HG02870 (cell line): ENCODE data around the gene TIMM44.
"Not testable (repeated sequence)": the region's sequence is repeated elsewhere in the genome, so short reads cannot be mapped to it uniquely, and the experiment has no call there.

Experiments
- ATAC-seq: cut with Tn5 transposase; IDR thresholded peaks from one replicate; pipeline ENCODE4 v1.9.1; 2021; ENCODE audit warnings: mild to moderate bottlenecking, moderate library complexity; ENCODE audit not compliant: unreplicated experiment

TIMM44 gene

DNA sequence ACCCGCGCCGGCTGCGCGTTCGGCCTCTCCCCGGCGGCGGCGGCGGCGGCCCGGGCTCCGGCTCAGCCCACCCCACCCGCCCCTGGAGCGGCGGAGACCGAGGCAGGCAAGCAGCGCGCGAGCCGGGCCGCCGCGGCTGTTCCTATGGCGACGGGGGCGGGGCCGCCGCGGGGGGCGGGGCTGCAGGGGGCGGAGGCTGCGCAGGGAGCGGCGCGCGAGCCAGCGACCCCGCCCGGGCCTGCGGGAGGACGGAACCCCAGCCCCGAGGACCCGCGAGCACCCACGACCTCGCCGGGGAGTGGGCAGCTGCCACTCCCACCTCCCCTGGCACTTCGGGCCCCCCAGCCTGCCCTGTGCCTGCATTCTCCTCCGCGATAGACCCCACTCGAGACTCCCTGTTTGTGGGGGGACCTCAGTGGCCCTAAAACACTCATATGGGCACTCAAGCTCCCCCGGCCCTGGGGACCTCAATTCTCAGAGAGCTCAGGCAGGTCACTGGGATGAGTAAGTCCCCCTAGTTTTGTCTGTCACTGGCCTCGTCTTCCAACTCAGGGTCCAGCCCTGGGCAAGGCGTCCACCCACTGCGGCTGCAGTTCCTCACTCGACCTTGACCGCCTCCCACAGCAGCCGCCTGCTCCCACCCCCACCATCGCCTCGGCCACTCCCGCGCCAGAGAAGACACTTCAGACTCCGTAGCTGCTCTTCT lies 17.3 kb downstream of the TIMM44 start, which contains the start of gene CTXN1:
CTXN1 (minus strand) TSS at position 115 of the 706 bp plus-strand sequence. CDS start 597 bp downstream, outside the sequence.
- ATAC-seq: no peak

DNA sequence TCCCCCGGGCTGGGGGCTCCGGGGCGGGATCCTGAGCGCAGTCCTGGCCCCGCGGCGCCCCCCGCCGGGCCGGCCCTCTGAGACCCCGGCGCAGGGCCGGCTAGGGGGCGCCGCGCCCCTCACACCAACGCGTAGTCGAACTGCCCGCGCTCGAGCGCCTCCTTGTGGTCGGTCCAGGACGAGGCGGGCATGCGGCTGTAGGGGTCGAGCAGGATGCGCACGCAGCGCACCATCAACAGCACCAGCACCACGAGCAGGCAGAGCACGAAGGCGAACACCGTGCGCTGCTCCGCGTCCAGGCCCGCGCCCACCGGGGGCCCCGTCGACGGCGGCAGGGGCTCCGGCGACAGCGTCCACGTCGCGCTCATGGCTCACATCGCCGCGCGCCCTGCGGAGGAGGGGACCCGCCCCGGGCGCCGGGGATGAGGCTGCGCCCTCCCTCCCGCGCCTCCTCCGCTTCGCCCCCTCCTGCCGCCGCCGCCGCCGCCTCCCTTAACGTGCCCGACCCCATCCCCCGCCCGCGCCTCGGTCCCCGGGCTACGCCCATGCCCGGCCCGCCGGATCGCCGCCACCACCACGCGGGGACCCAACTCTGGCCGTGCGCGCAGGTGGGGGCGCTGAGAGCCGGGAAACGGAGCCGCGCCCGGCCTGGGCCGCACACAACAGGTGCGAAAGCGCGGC lies 18.2 kb downstream of the TIMM44 start:
- no peak for ATAC-seq

DNA sequence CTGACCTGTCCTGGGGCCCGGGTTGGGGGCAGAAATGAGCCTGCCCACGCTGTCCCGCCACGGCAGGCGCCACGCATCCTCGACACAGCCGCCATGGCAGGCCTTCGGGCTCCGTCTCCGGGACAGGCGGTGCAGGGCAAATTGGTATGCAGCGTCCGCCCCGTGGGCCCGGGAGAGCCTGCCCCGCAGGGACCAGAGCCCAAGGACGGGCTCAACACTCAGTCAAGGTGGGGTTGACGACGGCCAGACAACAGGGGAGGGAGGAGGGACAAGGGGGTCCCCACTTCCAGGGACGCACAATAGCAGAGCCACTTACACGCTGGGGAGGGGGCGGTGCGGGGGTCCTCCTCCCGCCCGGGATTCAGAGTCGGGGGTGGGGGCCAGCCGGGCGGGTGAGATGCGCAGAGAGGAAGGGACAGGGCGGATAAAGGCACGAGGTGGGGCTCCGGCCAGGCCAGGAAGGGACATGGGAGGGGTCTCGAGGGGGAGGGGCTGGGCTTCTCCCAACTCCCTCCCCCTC lies 18.8 kb downstream of the TIMM44 start:
- ATAC-seq: no peak

DNA sequence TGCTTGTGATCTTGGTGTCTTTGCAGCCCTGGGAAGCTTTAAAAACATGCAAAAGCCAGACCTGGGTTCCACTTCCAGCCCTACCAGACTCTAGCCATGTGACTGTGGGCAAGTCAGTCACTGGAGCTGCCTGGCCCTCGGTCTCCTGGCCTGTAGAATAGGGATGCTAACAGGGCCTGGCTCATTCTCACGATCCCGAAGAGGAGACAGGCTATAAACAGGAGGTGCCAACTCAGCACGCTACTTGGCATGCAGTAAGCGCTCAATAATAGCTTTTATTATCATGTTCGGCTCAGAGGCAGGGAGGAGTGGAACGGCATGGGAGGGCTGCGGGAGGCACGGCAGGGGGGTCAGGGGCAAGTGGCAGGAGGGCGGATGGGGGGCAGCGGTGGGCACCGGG lies 19.2 kb downstream of the TIMM44 start:
- ATAC-seq: no peak

DNA sequence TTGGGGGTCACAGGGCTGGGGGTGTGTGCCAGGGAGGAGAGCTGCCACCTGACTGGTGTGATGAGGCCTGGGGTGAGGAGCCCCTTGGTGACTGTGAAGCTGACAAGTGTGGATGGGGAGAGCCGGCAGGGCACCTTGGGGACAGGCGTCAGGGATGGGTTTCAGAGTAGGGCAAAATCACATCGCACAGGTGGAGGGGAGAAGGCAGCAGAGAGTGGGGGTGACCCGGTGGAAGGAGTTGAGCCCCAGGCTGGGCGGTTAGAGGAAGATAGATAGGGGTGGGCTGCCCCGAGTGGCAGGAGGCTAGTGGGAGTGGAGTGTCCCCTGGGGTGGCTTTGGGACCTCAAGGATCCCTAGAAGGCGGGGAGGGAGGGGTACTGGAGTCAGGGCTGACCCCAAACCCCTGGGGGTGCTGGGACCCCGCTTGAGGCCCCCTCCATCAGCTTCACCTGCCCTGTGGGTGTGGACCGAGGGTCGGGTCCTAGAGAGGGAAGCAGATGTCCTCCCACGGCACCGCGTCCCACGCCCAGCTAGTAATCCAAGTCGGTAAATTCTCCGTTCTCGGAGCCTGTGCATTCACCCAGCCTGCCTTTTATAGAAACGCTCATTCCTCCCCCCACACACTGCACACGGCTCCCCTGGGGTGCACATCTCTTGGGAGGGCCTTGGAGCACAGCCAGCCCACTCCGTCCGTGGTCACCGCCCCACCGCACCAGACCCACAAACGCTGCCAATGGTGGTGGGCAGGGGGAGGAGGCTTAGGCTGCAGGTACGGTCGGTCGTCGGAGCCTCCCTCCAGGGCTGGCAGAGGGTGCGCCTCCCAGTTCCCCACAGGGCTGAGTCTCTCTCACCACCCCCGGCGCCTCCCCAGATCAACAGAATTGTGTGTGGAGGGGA lies 19.9 kb downstream of the TIMM44 start:
- no peak for ATAC-seq

DNA sequence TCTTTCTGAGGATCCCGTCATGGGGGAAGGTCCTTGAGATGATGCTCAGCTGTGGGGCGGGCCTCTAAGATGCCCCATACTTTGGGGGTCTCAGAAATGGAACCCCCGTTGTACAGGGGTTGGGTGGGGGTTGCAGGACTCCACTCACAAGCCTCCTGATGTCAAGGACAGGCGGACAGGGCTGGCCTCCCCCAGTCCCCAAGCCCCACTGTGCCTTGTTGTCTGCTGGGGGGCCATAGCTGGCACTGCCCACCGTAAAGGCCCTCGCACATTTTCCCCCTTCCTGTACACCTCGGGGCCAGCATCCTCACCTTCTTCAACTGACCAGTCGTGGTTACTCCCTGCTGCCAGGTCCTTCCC lies 20.6 kb downstream of the TIMM44 start:
- ATAC-seq: no peak

DNA sequence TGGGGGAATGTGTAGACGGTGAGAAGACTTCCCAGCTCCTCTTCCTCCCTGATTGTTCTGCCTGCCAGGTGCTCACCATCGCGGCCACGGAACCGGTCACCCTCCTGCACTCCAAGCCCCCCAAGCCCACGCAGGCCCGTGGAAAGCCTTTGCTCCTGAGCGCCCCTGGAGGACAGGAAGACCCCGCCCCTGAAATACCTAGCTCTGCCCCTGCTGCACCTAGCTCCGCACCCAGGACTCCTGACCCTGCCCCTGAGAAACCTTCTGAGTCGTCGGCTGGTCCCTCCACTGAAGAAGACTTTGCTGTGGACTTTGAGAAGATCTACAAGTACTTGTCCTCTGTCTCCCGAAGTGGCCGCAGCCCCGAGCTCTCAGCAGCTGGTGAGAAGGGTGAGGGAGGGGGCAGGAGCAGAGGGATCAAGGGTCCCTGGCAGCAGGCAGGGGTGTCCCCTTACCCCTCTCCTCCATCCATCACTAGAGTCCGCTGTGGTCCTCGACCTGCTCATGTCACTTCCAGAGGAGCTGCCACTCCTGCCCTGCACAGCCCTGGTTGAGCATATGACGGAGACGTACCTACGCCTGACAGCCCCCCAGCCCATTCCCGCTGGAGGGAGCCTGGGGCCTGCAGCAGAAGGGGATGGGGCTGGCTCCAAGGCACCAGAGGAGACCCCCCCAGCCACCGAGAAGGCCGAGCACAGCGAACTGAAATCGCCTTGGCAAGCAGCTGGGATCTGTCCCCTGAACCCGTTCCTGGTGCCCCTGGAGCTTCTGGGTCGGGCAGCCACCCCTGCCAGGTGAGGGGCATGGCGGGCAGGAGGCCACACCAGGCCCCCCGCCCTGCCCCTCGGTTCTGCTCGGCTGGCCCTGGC lies 21.3 kb downstream of the TIMM44 start:
- no peak for ATAC-seq

DNA sequence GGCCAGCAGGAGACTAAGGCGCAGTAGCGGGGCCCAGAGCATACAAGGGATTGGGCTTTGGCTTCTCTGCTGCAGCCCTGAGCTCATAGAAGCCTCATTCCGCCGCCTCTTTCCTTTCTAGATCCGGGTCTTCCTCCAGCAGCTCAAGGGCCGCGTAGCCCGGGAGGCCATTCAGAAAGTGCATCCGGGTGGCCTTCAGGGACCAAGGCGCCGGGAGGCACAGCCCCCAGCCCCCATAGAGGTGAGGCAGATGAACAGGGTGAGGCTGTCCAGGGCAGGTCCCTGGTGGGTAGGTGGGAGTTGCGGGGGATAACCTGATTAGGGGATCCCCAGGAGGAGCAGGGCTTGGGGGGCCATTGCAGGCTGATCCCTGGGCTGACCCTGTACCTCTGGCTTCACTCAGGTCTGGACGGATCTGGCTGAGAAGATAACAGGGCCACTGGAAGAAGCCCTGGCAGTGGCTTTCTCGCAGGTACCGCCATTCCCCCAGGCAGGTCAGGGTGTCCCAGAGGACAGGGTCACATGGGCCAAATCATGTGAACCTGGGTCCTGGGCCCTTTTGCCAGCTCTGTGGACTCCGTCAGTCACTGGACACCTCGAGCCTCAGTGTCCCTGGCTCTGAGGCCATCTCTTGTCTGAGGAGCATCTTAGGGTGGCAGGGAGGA lies 22.0 kb downstream of the TIMM44 start:
- no peak for ATAC-seq

DNA sequence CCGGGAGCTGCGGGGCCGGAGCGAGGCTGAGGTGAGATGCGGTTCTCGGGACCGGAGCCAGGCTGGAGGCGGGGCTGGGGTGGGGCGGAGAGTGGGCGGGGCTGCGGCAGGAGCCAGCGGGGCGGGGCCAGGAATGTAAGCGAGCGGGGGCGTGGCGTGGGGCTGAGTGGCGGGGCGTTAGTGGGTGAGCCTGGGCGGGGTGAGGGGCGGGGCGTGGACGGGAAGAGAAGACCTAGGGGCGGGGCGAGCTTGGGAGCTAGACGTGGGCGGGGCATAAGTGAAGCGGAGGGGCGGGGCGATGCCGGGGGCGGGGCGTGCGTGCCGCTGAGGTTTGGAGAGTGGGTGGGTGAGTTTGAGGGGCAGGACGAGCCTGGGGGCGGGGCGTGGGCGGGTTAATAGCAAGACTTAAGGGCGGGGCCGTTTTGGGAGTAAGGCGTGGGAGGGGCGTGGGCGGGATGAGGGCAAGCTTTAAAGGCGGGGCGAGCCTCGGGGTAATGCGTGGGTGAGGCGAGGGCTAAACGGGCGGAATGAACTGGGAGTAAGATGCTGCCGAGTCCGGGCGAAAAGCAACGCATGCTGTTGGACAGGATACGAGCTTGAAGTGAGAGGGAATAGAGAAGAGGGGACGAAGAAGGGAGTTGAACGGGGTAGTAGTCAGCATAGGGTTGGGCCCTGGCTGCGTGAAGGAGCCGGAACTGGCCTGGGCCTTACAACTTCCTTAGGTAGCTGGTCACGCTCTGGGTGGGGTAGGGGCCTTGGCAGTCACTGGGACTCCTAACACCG lies 22.8 kb downstream of the TIMM44 start:
- peak; percentile 41 for ATAC-seq

DNA sequence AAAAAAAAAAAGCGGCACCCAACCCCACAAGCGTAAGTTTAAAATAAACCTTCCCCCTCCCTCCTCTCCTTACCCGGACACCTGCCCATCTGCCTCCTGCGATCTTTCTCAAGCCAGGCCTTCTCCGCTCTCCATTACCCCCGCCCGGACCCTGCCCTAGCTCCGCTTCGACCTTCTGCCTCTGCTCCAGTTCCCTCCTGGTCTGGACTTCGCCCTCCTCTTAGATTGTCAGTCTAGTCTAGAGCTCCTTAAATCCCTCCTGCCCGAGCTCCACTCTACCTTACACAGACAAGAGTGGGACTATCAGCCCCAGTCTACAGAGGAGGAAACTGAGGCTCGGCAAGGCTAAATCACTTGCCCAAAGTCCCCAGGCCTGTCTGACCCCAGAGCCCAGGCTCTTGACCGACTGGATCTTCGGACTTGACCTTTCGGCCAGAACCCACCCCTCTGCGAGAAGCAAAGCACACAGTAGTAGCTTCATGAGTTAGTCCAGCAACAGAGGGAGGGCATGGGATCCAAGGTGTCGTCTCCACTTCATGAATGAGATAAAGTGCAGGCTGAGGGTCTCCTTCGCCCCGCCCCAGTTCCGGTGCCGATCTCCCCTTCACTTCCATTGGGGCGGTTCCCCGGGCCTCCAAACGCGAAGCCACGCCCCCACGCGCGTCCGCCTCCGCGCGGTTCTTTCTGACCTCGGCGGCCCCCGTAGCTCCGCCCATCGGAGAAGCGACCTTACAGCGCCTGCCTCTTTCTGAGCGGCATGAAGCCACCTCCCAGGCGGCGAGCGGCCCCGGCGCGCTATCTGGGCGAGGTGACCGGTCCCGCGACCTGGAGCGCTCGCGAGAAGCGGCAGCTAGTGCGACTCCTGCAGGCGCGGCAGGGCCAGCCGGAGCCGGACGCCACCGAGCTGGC lies 23.6 kb downstream of the TIMM44 start, which contains the start of gene SNAPC2:
SNAPC2 (plus strand) TSS at position 729 of the 909 bp plus-strand sequence; CDS start at position 758, 29 bp downstream.
- peak; percentile 43 for ATAC-seq

DNA sequence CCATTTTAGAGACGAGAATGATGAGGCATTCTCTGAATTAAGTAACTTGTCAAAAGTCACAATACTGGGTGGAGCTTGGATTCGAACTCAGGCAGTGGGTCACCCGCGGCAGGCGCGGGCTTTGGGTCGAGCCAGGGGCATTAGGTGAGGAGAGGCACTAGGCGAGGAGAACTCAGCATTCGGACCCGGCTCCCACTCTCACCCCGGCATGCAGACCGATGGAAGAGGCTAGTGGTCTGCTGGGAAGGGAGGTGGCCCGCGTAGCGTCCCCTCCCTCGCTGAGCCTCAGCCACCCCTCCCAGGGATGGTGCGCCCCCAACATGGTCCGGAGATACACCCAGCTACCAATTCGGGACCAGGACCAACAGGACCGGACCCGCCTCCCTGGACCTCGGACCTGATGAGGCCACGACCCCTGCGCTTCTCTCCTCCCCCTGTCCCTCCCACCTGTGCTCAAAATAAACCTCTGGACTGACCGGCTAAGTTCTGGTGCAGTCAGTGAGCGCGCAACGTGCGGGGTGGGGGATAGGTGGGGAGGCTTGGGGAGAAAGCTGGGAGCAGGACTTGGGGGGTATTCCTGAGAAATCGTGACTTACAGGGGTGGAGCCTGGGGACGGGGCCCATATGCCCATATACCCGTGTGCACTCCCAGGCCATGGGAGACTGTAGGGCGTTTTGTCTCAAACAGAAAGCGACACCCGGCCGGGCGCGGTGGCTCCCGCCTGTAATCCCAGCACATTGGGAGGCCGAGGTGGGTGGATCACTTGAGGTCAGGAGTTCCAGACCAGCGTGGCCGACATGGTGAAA lies 24.6 kb downstream of the TIMM44 start:
- ATAC-seq: no peak

DNA sequence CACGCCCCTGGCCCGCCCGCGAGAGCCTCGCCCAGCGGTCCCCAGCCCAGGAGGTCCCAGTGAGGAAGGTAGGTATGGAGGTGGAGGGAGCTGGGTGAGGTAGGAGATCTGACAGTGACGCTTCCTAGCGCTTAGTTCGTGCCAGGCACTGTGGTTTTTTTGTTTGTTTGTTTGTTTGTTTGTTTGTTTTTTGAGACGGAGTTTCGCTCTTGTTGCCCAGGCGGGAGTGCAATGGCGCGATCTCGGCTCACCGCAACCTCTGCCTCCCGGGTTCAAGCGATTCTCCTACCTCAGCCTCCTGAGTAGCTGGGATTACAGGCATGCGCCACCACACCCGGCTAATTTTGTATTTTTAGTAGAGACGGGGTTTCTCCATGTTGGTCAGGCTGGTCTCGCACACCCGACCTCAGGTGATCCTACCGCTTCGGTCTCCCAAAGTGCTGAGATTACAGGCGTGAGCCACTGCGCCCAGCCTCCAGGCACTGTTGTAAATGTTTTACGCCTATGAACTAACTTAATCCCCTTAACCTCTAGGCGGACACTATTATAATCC lies 25.3 kb downstream of the TIMM44 start:
- not testable (repeated sequence) for ATAC-seq

DNA sequence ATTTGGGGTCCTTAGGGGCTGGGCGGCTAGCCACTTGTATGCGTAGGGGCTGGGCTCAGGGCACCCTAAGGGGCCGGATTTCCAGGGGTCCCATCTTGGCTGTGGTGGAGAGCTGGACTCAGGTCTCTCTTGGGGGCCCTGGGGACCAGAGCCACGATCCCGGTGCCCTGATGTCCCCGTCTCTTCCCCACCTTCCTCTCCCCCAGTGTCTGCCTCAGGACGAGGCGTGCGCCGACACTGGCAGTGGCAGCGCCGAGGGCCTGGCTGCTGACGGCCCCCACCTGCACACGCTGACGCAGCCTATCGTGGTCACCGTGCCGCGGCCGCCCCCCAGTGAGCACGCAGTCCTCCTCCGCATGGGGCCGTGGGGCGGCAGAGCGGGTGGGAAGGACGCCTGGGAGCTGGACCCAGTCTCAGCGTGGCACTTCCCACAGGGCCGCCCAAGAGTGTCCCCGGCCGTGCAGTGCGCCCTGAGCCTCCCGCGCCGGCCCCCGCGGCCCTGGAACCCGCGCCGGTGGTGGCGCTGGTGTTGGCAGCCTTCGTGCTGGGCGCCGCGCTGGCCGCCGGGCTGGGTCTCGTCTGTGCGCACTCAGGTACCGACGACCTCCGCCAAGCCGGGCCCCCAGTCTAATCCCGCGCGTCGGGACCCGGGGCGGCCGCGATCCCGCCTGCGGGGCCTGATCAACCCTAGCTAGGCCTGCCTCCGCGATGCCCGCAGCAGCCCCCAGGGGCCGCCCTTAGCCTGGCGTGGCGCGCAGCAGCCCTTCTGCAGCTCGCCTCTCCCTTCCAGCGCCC lies 26.0 kb downstream of the TIMM44 start:
- no peak for ATAC-seq

DNA sequence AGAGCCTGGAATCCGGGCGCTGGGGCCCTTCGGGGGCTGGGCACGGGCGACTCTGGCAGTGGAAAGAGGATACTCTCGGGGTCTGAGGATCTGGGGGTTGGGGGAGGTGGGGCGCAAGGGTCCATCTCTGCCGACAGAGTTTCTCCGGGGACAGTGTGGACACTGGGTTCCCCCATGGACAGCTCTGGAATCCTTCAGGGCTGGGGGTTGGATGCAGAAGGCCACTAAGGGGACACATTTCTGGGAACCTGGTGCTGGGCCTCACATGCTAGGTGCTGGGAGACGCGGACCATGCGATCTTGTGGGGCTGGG lies 26.6 kb downstream of the TIMM44 start:
- no peak for ATAC-seq

DNA sequence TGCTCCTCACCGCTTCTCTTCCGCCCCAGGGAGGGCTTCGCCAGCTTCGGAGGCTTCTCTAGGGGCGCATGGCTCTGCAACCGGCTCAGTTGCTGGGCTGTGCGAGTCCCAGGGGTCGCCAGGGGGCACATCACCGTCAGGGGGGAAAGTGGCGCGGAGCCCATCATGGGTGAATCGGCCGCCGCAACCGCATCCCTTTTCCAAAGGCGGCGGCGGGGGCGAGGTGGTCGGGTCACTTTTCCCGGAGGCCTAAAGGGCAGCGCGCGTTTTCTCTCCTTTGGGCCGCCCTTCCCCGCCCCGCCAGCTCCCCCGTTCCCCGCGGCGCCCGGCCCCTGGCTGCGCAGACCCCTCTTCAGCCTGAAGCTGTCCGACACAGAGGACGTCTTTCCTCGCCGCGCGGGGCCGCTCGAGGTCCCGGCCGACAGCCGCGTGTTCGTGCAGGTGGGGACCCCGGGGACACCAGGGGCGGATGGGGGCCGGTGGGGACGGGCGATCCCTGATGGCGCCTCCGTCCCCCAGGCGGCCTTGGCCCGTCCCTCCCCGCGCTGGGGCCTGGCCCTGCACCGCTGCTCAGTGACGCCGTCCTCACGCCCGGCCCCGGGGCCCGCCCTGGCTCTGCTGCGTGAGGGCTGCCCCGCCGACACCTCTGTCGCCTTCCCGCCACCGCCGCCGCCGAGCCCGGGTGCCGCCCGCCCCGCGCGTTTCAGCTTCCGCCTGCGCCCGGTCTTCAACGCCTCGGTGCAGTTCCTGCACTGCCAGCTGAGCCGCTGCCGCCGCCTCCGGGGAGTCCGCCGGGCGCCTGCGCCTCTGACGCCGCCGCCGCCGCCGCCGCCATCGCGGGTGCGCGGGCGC lies 27.1 kb downstream of the TIMM44 start:
- no peak for ATAC-seq
